GM21825 (cell line): ENCODE measurements around the gene MCL1.
"Not testable (repeated sequence)": the region's sequence is repeated elsewhere in the genome, so short reads cannot be mapped to it uniquely, and the experiment has no call there.

Experiments used
- ATAC-seq: cut with Tn5 transposase; IDR thresholded peaks from one replicate; pipeline ENCODE4 v1.9.1; 2021; ENCODE audit warnings: mild to moderate bottlenecking, moderate library complexity; ENCODE audit not compliant: unreplicated experiment

The MCL1 gene

GRCh38 chr1:150572918-150573647 lies 6.3 kb downstream of the MCL1 start:
- no peak for ATAC-seq

GRCh38 chr1:150568594-150568966 lies 10.8 kb downstream of the MCL1 start:
- ATAC-seq, result no peak

DNA sequence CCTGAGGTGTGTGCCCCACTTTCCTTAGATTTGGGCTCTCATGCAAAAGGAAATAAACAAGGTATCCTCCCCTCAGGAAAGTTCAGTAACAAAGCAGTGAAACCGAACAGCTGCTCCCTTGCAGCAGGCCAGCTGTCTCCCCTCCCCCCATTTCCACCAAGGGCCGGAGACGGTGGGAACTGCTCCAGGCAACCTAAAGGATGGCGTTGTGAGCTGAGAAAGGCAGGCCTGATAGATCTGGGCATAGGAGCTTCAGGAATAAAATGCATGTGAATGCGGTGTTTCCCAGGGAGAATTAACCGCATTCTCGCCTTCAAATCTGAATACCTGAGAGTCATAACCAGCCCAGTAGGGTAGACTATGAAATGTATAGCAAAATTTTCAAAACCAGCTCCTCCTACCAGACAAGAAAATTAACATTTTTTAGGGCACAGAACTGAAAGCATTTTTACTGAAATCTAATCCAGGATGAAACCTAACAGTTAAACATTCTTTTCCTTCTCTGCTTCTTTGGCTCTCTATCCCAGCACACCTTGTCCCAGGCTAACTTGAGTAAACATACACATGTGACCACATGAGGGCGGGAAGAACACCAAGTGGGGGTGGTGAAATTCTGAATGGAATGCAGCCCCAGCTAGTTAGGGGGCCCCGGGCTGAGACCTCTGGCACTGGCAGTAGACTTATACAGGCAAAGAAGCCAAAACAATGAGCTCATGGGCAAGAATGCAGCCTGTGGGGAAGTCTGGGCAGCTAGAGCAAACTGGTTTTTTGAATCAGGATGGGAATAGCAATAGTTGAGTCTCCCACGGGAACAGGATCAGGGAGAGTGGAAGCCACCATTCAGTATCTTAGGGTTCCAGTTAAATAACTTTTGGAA lies 11.5 kb downstream of the MCL1 start:
- peak; percentile 22 for ATAC-seq

DNA sequence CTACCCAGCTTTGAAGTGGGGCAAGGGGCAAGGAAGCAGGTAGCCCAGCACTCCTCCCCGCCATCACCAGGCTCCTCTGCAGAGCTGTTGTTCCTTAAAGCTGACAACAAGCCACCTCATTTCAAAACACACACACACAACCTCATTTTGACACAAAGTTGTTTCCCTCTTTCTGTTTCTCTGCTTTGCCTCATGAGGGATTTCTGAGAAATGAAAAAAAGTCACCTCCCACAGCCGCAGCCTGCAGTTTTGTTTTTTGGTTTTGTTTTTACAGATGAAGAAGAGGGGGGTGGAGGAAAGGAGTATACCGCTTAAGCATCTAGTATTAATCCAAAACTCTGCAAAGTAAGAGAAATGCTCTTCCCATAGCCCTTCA lies 12.1 kb downstream of the MCL1 start:
- ATAC-seq, result peak; percentile 25

GRCh38 chr1:150566589-150567340 lies 12.6 kb downstream of the MCL1 start:
- no peak for ATAC-seq

DNA sequence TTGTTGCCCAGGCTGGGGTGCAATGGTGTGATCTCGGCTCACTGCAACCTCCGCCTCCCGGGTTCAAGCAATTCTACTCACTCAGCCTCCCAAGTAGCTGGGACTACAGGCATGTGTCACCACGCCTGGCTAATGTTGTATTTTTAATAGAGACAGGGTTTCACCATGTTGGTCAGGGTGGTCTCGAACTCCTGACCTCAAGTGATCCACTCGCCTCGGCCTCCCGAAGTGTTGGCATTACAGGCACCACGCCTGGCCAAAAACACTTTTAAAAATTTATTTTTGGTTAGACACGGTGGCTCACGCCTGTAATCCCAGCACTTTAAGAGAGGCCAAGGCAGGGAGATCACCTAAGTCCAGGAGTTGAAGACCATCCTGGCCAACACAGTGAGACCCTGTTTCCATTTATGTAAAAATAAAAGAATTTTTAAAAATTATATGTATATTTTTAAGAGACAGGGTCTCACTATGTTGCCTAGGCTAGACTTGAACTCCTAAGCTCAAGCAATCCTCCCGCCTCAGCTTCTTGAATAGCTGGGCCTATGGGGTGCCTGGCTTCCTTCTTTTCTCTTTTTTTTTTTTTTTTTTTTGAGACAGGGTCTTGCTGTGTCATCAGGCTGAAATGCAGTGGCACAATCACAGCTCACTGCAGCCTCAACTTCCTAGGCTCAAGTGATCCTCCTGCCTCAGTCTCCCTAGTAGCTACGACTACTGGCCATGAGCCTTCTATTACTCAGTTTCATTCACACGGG lies 14.0 kb downstream of the MCL1 start:
- not testable (repeated sequence) for ATAC-seq

DNA sequence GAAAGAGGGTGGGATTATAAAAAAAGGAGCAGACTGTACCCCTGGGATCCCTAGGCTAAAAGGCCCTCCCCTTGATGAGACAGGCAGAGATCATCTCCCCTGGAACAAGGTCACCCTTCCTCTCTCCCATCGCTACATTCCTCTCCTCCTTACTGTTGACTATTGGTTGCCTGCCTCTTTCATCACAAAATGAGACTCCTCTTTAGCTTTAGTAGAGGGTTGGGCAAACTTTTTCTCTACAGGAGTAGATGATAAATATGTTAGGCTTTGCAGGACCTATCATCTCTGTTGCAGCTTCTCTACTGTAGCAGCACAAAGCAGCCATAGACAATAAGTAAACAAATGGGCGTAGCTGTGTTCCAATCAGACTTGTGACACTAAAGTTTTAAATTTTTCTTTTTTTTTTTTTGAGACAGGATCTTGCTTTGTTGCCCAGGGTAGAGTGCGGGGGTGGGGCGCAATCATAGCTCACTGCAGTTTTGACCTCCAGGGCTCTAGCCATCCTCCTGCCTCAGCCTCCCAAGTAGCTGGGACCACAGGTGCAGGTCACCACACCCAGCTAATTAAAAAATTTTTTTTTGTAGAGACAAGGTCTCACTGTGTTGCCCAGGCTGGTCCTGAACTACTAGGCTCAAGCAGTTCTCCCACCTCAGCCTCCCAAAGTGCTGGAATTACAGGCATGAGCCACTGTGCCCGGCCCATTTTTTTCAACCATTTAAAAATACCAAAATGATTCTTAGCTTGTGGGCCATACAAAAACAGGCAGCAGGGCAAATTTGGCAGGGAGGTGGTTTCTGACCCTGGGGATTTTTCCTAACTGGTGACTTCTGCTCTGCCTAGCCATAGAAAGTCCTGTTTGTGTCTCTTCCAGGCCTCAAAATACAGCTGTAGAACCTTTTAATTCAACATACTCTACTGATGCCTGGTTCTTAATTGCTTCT lies 15.1 kb downstream of the MCL1 start:
- ATAC-seq, result no peak

DNA sequence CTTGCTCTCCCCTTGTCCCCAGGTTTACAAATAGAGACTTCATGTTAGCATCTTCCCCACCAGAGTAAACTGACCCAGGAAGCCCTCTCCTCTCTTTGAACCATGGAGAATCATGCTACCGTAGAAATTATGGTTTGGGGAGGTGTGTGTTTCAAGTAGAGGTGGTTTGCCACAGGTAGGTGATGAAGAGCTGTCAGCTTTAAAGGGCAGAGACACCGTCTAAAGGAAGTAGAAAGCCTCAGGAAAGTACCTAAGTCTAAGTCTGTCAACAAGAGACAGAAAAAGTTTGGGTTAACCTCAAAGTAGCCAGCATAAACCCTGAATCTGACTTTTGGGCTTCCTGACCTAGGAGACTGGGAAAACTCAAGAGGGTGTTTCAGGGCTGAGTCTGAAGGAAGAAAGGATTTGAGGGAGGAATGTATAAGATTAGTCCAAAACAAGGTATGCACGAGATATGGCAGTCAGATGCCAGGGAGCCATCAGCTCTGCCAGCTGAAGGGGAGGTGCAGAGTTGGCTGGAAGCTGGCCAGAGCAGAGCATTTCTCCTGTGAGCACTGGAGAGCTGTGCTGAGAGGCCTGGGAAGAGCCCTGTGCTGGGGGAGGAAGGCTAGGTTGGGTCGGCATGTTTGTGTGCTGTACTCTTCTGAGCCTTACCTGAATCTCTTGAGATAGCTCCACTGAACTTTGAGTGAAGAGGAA lies 15.9 kb downstream of the MCL1 start:
- peak; percentile 17 for ATAC-seq

DNA sequence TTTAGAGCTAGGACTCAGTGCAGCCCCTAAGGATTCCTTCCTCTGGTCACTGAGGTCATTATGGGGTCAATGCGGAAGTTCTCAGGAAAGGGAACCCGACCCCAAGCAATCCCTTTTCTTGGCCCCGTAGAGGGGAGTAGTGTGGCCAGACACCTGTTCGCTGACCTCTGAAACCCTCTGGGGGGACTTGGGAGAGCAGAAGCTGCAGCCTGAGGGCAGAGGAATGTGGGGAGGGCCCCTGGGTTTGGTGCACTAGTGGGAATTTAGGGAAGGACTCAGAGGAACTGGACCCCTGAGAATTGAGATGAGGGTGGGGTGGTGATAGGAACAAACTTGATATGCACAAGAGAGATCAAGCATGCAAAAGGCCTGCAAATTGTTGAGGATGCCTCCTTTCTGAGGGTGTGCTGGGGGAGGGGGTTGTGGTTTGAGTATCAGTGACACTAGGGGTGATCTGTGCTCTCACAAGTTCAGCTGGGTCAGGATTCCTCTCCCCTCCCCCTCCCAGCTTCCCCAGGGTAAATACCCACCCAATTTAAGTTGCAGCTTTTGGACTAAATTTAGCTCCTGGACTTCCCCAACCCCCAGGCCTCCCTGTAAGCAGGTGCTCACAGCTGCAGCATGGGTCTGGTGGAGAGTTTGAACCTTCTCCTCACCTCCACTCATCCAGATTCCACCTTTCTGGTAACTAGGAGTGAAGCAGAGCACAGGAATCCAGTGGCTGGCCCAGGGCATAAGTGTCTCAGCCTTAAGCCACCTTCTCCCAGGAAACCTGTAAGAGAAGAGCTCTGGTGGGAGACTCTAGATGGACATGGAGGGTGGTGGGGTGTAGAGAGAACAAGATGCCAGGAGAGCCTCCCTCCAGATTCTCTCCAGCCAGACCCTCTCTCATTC lies 16.7 kb downstream of the MCL1 start:
- ATAC-seq, result peak; percentile 32

DNA sequence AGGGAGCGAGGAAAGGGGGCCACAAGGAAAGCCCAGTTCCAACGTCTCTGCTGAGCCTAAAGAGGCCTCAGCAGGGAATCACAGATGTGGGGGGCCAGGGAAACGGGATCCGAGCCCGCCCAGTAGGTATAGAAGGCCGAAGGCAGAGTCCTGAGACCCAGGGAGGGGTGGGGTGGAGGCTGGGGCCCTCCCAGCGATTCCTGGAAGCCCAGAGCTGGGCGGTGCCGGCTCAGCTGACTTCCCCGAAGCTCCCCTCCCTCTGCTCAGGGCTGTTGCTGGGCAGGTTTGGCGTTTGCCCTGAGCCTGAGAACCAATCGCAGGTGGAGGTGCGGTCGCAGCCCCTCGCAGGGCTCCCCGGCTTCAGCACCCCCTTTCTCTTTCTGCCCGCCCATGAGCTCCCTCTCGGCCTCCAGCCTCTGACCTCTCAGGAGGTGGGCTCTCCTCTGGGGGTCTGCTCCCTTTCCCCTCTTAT lies 17.4 kb downstream of the MCL1 start:
- ATAC-seq, result peak; percentile 33

- ATAC-seq, result no peak
Measured at GRCh38 chr1:150561254-150561973, 18.0 kb downstream of the MCL1 start.

GRCh38 chr1:150560576-150561253 lies 18.7 kb downstream of the MCL1 start:
- ATAC-seq, result no peak

DNA sequence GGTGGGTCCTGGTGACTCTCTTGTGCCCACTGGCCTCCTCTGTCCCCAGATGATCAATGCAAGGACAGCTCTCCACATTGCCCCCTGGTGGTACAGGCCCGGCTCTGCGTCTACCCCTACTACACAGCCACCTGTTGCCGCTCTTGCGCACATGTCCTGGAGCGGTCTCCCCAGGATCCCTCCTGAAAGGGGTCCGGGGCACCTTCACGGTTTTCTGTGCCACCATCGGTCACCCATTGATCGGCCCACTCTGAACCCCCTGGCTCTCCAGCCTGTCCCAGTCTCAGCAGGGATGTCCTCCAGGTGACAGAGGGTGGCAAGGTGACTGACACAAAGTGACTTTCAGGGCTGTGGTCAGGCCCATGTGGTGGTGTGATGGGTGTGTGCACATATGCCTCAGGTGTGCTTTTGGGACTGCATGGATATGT lies 19.4 kb downstream of the MCL1 start:
- no peak for ATAC-seq

DNA sequence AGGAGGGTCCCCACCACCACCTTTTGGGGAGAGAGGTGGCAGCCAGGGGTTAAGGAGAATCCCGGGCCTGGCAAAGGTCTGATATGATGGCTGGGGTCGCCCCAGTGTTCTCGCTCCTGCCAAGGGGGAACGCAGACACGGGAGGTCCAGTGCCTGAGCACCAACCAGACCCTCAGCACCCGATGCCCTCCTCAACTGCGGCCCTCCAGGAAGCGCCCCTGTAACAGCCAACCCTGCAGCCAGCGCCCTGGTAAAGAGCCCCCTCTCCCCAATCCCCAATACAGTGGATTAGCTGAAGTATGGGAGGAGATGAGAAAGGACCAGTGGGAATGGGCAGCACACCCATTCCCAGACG lies 19.8 kb downstream of the MCL1 start:
- ATAC-seq, result no peak

DNA sequence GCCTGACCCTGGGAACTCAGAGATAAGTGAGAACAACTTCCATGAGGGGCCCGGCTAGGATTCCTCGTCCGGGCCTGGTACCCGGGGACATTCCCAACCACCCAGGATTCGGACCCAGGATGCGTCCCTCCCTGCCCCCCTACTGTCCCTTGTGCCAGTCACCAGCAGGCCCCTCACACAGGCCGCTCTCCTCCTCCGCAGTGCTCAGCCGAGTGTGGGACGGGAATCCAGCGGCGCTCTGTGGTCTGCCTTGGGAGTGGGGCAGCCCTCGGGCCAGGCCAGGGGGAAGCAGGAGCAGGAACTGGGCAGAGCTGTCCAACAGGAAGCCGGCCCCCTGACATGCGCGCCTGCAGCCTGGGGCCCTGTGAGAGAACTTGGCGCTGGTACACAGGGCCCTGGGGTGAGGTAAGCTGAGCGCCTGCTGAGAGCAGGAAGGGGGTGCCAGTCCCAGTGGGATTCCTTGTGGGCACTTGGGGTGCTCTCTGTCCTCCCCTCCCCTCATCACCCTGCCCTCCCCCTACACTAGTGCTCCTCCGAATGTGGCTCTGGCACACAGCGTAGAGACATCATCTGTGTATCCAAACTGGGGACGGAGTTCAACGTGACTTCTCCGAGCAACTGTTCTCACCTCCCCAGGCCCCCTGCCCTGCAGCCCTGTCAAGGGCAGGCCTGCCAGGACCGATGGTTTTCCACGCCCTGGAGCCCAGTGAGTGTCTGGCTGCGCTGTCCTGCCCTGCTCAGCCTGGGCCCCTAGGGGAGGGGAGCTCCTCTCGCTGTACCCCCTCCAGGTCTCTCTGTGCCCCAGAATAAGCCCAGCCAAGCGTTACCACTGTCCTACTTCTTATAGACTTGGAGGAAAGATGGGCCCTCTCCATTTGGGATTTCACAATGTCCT lies 20.4 kb downstream of the MCL1 start:
- ATAC-seq, result no peak

GRCh38 chr1:150558303-150558704 lies 21.1 kb downstream of the MCL1 start:
- ATAC-seq, result no peak
